Activated naive CD4-positive, alpha-beta T cell treated with anti-CD3 and anti-CD28 coated beads, Interleukin-2, amount 10 ng/mL, durations not matched to agents 7 days and 5 days (primary cell): ENCODE data around the gene ENKUR.
A peak's percentile ranks its signal among the peaks of the same experiment; 100 is the strongest.

Experiments
- CTCF ChIA-PET: fragments of 350-600 bp; sonication (Branson Sonifier 250); formaldehyde crosslinking; loops from one replicate; lab custom pipeline; 2021; ENCODE audit warnings: antibody characterized with exemption; lab: Charles Lee
- DNase-seq: peaks from one replicate; pipeline ENCODE4 v3.0.0-alpha.2; 2020
- H3K27ac Mint-ChIP-seq: one replicate; pipeline ENCODE4 v1.8.0; 2021; ENCODE audit warnings: mild to moderate bottlenecking, moderate library complexity, mixed read lengths
- H3K27me3 Mint-ChIP-seq: one replicate; pipeline ENCODE4 v1.8.0; 2021; ENCODE audit warnings: mild to moderate bottlenecking, mixed read lengths
- H3K36me3 Mint-ChIP-seq: one replicate; pipeline ENCODE4 v1.8.0; 2021; ENCODE audit warnings: mixed read lengths
- H3K4me1 Mint-ChIP-seq: one replicate; pipeline ENCODE4 v1.8.0; 2021; ENCODE audit warnings: mixed read lengths
- H3K4me3 Mint-ChIP-seq: one replicate; pipeline ENCODE4 v1.8.0; 2021; ENCODE audit warnings: mild to moderate bottlenecking, moderate library complexity, mixed read lengths
- H3K9me3 Mint-ChIP-seq: one replicate; pipeline ENCODE4 v1.8.0; 2021; ENCODE audit warnings: mixed read lengths

Gene ENKUR

GRCh38 chr10:25047088-25047487 is 31.1 kb upstream of the ENKUR start:
- Mint-ChIP-seq H3K4me1 (no peaks in the 10 kb centered on the region), H3K9me3 (no peaks in the 10 kb centered on the region), H3K27me3 (peaks cover 16% of the 10 kb centered on the region), H3K36me3 (no peaks in the 10 kb centered on the region), H3K4me3 (no peak overlapping the region), H3K27ac (no peak overlapping the region)
- DNase-seq, result no peak
- CTCF ChIA-PET, result interaction anchor here (0.7 kb wide), 1 partner anchor 10 kb away, joined by 4 read pairs; no protein-coding TSS in a partner anchor

GRCh38 chr10:25046641-25047040 is 30.7 kb upstream of the ENKUR start:
- CTCF ChIA-PET, result interaction anchor here (0.8 kb wide), 1 partner anchor 19 kb away, joined by 3 read pairs; no protein-coding TSS in a partner anchor
- Mint-ChIP-seq H3K4me1 (no peaks in the 10 kb centered on the region), H3K9me3 (no peaks in the 10 kb centered on the region), H3K4me3 (no peak overlapping the region), H3K36me3 (no peaks in the 10 kb centered on the region), H3K27ac (no peak overlapping the region), H3K27me3 (peaks cover 16% of the 10 kb centered on the region)
- DNase-seq, result no peak

DNA sequence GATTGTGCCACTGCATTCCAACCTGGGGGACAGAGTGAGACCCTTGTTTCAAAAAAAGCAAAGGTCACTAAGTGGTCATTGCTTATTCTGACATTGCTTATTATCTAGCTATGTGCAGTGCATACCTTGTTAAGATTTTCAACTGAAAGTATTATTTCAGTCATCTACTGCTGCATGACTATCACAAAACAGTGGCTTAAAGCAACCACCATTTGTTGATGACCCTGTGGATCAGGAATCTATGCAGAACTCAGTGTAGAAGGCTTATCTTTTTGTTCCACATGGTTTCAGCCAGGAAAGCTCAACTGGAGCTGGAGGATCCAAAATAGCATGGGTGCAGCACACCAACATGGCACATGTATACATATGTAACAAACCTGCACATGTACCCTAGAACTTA is 23.6 kb upstream of the ENKUR start:
- Mint-ChIP-seq H3K4me1 (no peaks in the 10 kb centered on the region), H3K4me3 (no peak overlapping the region), H3K27me3 (peaks cover 17% of the 10 kb centered on the region), H3K27ac (no peak overlapping the region), H3K9me3 (no peaks in the 10 kb centered on the region), H3K36me3 (no peaks in the 10 kb centered on the region)
- no peak for DNase-seq
- CTCF ChIA-PET, result no interaction called here

GRCh38 chr10:25038325-25038724 is 22.4 kb upstream of the ENKUR start:
- no peak overlapping the region for H3K27ac Mint-ChIP-seq
- no peak overlapping the region for H3K4me3 Mint-ChIP-seq
- H3K9me3 Mint-ChIP-seq, result no peaks in the 10 kb centered on the region
- no peaks in the 10 kb centered on the region for H3K36me3 Mint-ChIP-seq
- no peak for DNase-seq
- peaks cover 12% of the 10 kb centered on the region for H3K27me3 Mint-ChIP-seq
- H3K4me1 Mint-ChIP-seq, result no peaks in the 10 kb centered on the region
- CTCF ChIA-PET, result no interaction called here

- Mint-ChIP-seq H3K36me3 (no peaks in the 10 kb centered on the region), H3K27me3 (peaks cover 12% of the 10 kb centered on the region), H3K27ac (no peak overlapping the region), H3K4me1 (no peaks in the 10 kb centered on the region), H3K9me3 (no peaks in the 10 kb centered on the region), H3K4me3 (no peak overlapping the region)
- CTCF ChIA-PET, result interaction anchor here (0.9 kb wide), 1 partner anchor 85 kb away, joined by 3 read pairs; no protein-coding TSS in a partner anchor
- DNase-seq, result no peak
These were observed 20.4 kb upstream of the ENKUR start for GRCh38 chr10:25036381-25036780.

- no peak for DNase-seq
- Mint-ChIP-seq H3K27ac (no peak overlapping the region), H3K4me3 (no peak overlapping the region), H3K4me1 (no peaks in the 10 kb centered on the region), H3K9me3 (no peaks in the 10 kb centered on the region), H3K36me3 (no peaks in the 10 kb centered on the region), H3K27me3 (no peaks in the 10 kb centered on the region)
- CTCF ChIA-PET, result no interaction called here
These were observed 13.6 kb upstream of the ENKUR start for GRCh38 chr10:25029519-25029918.

DNA sequence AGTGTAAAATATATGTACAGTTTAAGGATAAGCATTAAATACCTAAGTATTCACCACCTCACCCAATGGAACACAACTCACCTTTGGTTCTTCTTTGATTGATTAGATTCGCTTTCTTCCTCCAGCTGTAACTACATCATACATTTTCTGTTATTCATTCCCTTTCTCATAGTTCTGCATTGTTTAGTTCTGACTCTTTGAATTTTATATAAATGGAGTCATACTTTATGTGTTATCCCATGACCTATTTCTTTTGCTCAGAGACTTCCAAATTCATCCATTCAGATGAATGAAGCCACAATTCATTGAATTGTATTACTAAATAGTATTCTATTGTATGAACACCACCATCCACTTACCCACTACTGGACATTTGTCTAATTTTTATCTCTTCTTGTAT is 12.8 kb upstream of the ENKUR start:
- CTCF ChIA-PET, result interaction anchor here (1.1 kb wide), 1 partner anchor 18 kb away, joined by 3 read pairs; no protein-coding TSS in a partner anchor
- H3K27me3 Mint-ChIP-seq, result no peaks in the 10 kb centered on the region
- no peak overlapping the region for H3K4me3 Mint-ChIP-seq
- H3K36me3 Mint-ChIP-seq, result no peaks in the 10 kb centered on the region
- H3K9me3 Mint-ChIP-seq, result no peaks in the 10 kb centered on the region
- H3K4me1 Mint-ChIP-seq, result no peaks in the 10 kb centered on the region
- no peak overlapping the region for H3K27ac Mint-ChIP-seq
- DNase-seq, result no peak

DNA sequence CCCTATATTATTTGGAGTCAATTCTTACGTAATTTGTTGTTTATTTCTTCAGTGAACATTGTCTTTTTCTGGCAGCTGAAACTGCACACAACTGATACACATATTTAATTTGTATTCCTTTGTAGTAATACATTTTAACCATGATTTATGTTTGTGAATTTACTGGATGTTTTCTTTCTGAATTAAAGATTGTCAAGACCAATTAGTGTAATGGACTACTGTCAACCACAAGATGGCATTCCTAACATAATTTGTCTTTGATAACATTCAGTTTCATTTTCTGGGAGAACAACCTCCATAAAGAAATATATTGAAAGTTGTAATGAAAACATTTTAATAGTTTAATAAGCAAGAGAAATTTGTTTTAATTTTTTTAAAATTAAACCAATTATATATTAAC is 10.5 kb upstream of the ENKUR start:
- Mint-ChIP-seq H3K4me1 (no peaks in the 10 kb centered on the region), H3K27me3 (no peaks in the 10 kb centered on the region), H3K4me3 (no peak overlapping the region), H3K9me3 (no peaks in the 10 kb centered on the region), H3K27ac (no peak overlapping the region), H3K36me3 (no peaks in the 10 kb centered on the region)
- no peak for DNase-seq
- CTCF ChIA-PET, result interaction anchor here (1.6 kb wide), 1 partner anchor 8 kb away, joined by 3 read pairs; no protein-coding TSS in a partner anchor

- no peaks in the 10 kb centered on the region for H3K36me3 Mint-ChIP-seq
- H3K4me1 Mint-ChIP-seq, result no peaks in the 10 kb centered on the region
- no peaks in the 10 kb centered on the region for H3K9me3 Mint-ChIP-seq
- no peak overlapping the region for H3K27ac Mint-ChIP-seq
- no peak overlapping the region for H3K4me3 Mint-ChIP-seq
- no peak for DNase-seq
- CTCF ChIA-PET, result no interaction called here
- H3K27me3 Mint-ChIP-seq, result no peaks in the 10 kb centered on the region
These were observed 8.6 kb upstream of the ENKUR start for GRCh38 chr10:25024528-25024927.

- H3K27ac Mint-ChIP-seq, result no peak overlapping the region
- no peak overlapping the region for H3K4me3 Mint-ChIP-seq
- CTCF ChIA-PET, result no interaction called here
- no peaks in the 10 kb centered on the region for H3K27me3 Mint-ChIP-seq
- H3K9me3 Mint-ChIP-seq, result no peaks in the 10 kb centered on the region
- no peak for DNase-seq
- peaks cover 2% of the 10 kb centered on the region for H3K4me1 Mint-ChIP-seq
- H3K36me3 Mint-ChIP-seq, result no peaks in the 10 kb centered on the region
These were observed 7.3 kb upstream of the ENKUR start for GRCh38 chr10:25023278-25023677.

- Mint-ChIP-seq H3K36me3 (no peaks in the 10 kb centered on the region), H3K9me3 (no peaks in the 10 kb centered on the region), H3K4me1 (peaks cover 20% of the 10 kb centered on the region), H3K4me3 (no peak overlapping the region), H3K27me3 (peaks cover 4% of the 10 kb centered on the region), H3K27ac (no peak overlapping the region)
- CTCF ChIA-PET, result no interaction called here
- DNase-seq, result no peak
These were observed 2.7 kb upstream of the ENKUR start for GRCh38 chr10:25018703-25019102.

DNA sequence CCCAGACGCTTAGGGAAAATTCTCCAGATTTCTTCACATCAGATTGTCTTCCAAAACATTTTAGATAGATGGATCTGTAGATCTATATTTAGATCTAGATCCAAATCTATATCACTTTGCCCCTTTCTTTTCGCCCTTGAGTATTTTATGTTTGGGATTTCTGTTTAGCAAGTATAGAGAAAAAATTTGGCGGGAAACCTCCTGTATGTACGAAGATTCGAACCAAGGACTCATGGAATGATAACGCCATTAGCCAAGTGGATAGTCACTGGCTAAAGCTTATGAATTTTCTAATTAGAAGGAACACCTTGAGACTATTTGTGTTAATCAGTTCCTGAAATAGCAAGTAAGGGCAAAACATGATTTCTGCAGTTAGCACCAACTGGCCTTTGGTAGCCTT is 1.7 kb upstream of the ENKUR start:
- H3K27me3 Mint-ChIP-seq, result peaks cover 4% of the 10 kb centered on the region
- no peak for DNase-seq
- peak overlapping the region; percentile 90 for H3K27ac Mint-ChIP-seq
- peak overlapping the region; percentile 85 for H3K4me3 Mint-ChIP-seq
- peaks cover 2% of the 10 kb centered on the region for H3K9me3 Mint-ChIP-seq
- peaks cover 20% of the 10 kb centered on the region for H3K4me1 Mint-ChIP-seq
- H3K36me3 Mint-ChIP-seq, result no peaks in the 10 kb centered on the region
- CTCF ChIA-PET, result no interaction called here

GRCh38 chr10:25017154-25017590 is 1.2 kb upstream of the ENKUR start:
- Mint-ChIP-seq H3K27ac (peak overlapping the region; percentile 90), H3K9me3 (peaks cover 2% of the 10 kb centered on the region), H3K4me3 (peak overlapping the region; percentile 85), H3K4me1 (peaks cover 20% of the 10 kb centered on the region), H3K36me3 (no peaks in the 10 kb centered on the region), H3K27me3 (peaks cover 4% of the 10 kb centered on the region)
- CTCF ChIA-PET, result interaction anchor here (1.4 kb wide), 1 partner anchor 293 kb away, joined by 4 read pairs; the partner anchor contains the start of gene ARHGAP21
- peak; percentile 25 for DNase-seq

DNA sequence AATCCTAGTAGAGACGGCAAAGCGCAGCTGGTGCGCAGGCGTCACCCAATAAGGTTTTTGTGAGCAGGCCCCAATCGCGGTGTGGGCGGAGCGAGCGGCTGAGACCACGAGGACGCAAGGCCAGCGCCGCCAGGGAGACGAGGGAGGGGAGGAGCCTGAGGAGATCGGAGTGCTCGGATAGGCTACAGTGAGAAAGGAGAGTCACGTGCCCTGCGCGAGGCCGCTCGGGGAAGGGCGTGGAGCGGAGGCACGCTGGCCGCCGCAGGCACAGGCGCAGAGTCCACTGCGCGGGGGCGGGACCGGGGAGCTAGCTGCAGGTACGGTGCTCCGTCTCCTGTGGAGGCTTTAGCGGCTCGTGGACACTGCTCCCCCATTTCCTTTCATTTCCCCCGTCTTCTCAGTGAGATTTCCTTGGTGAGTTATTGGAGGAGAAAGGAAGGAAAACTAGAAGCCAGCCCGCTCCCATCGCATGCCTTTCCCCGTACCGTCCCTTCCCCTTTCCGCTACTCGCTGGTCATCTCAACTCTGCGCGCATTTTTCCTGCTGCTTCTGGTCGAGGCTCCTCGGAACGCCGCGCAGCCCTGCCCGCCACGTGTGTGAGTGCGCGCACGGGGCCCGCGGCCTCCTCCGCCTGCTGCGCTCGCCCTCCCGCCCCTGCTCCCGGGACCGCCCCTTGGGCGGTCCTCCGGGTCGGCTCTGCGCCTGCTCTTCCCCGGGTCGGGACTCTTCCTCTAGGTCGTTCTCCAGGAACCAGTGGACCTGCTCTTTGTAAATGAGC is 607 bp upstream of the ENKUR start, which contains the start of gene THNSL1:
Gene THNSL1 (plus strand): TSS at position 237 of the 778 bp plus-strand sequence. CDS start 6,612 bp downstream, outside the sequence.
- Mint-ChIP-seq H3K4me1 (peaks cover 20% of the 10 kb centered on the region), H3K27ac (peak within 1 kb of the TSS; percentile 90), H3K4me3 (peak within 1 kb of the TSS; percentile 85), H3K27me3 (peaks cover 4% of the 10 kb centered on the region), H3K36me3 (no peaks in the 10 kb centered on the region), H3K9me3 (peaks cover 2% of the 10 kb centered on the region)
- CTCF ChIA-PET, result interaction anchor here (0.7 to 1.4 kb wide), 2 partner anchors 161 to 293 kb away, joined by 3 to 4 read pairs; partner anchors contain the start of gene ARHGAP21
- peak; percentile 99 for DNase-seq

DNA sequence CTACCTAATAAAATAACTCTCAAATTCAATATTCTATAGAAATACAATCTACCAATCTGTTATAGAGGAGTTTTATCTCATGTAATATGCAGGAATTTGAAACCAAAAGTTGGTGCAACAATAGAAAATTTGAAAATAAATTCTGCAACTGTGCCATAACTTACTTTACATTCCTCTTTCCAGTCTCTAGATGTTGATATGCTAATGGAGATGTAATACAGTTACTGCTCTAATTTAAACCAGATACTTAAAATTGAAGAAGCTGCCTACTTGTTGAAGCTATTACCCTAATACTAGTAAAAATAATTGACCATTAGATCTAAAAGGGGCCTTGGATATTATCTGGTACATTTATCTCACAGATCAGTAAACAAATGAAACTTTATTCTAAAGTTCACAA is 1.4 kb downstream of the ENKUR start:
- Mint-ChIP-seq H3K9me3 (peaks cover 6% of the 10 kb centered on the region), H3K27me3 (peaks cover 4% of the 10 kb centered on the region), H3K4me3 (no peak overlapping the region), H3K27ac (no peak overlapping the region), H3K36me3 (no peaks in the 10 kb centered on the region), H3K4me1 (peaks cover 20% of the 10 kb centered on the region)
- no peak for DNase-seq
- CTCF ChIA-PET, result interaction anchor here (1.4 kb wide), 1 partner anchor 66 kb away, joined by 3 read pairs; no protein-coding TSS in a partner anchor
